ACHN (cell line): ENCODE data around the gene SPECC1L.

ENCODE experiments used
- DNase-seq: peaks from one replicate; pipeline ENCODE4 v3.0.0-alpha.2; 2015
- in situ Hi-C: cut with HindIII; loops from 2 replicates; pipeline ENCODE4 v1.10.0; 2017; ENCODE audit warnings: low sequenced_read_pairs, low pct_ligation_motif_present, low pct_unique_long_range_greater_than_20kb

The SPECC1L gene

DNA sequence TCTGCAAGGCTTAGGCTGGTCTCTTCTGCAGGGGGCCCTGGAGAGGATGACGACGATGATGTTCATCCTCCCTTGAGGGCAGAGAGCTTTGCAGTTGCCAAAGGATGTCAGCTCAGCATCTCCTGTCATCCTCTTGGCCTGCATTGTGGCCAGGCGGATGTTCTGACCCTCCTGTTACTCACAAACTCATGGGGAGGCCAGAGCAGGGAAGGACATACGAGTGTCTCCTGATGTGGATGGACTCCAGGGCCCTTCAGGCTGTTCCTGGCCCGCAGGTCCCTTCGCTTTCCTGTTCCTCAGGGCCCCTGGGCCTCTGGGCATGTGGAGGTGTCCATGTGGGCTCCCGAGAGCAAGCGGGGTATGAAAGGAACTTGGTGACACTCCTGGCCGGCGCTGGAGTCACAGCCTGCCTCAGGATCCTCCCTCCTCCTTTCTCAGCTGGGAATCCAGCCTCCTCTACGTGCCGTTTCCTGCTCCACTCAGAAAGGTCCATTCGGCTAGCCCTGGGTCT lies 165.3 kb downstream of the SPECC1L start:
- in situ Hi-C loops = no loop called here
- DNase-seq = no peak

DNA sequence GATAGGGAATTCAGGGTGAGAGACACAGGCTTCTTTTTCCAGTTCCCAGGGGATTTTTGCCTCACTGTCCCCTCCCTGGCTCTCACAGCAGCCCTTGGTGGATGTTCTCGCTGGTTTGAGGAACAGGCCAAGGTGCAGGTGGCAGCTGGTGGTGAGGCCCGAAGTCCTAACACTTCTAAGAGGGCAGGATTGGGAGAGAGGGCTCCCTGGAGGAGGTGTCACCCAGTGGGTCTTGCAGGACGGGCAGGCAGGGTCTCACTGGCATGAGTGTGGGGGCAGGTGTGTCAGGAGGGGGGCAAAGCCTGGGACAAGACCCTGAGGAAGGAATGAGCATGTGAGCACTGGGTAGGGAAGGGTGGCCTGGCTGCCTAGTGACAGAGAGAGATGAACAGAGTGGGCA lies 165.9 kb downstream of the SPECC1L start:
- DNase-seq = no peak
- in situ Hi-C loops = no loop called here

- in situ Hi-C loops = no loop called here
- no peak for DNase-seq
Observed at GRCh38 chr22:24437091-24437490, 166.5 kb downstream of the SPECC1L start.

GRCh38 chr22:24437741-24438328 lies 167.2 kb downstream of the SPECC1L start:
- in situ Hi-C loops = no loop called here
- DNase-seq = no peak

DNA sequence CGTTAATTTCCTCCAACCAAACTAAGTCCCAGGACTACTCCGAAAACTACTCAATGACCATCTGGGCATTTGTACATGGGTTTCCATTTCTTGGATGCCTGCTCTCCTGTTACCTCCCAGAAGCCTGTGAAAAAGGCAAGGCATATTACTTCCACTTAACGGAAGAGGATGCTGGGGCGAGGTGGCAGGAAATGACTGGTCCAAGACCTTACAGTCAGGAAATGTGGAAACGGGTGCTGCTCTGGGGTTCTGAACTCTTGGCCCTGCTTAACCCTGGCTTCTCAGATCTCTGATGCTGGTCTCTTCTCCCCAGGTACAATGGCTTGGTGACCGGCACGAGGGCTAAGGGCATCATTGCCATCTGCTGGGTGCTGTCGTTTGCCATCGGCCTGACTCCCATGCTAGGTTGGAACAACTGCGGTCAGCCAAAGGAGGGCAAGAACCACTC lies 169.7 kb downstream of the SPECC1L start:
- in situ Hi-C loops = no loop called here
- no peak for DNase-seq

DNA sequence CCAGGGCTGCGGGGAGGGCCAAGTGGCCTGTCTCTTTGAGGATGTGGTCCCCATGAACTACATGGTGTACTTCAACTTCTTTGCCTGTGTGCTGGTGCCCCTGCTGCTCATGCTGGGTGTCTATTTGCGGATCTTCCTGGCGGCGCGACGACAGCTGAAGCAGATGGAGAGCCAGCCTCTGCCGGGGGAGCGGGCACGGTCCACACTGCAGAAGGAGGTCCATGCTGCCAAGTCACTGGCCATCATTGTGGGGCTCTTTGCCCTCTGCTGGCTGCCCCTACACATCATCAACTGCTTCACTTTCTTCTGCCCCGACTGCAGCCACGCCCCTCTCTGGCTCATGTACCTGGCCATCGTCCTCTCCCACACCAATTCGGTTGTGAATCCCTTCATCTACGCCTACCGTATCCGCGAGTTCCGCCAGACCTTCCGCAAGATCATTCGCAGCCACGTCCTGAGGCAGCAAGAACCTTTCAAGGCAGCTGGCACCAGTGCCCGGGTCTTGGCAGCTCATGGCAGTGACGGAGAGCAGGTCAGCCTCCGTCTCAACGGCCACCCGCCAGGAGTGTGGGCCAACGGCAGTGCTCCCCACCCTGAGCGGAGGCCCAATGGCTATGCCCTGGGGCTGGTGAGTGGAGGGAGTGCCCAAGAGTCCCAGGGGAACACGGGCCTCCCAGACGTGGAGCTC lies 170.2 kb downstream of the SPECC1L start:
- no peak for DNase-seq

GRCh38 chr22:24441406-24442351 lies 171.0 kb downstream of the SPECC1L start:
- no peak for DNase-seq
- in situ Hi-C loops = no loop called here

More for the DNA sequence above, 170.2 kb downstream of the SPECC1L start:
- in situ Hi-C loops = no loop called here

DNA sequence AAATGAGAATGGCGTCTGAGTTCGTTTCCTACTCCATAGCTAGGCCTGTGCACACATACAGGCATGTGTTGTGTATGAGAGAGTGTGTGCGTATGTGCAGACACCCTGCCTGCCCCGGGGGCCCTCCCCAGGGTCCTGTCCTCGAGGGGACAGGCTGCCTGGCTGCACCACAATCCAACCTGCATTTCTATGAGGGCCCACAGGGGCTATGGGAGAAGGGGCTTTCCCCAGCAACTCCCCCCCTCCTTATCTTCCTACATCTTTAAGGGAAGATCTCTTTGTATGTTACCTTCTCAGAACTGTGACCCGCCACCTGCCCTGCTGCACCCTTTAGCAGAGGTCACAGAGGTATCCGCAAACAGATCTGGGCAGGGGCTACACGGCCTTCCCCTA lies 171.7 kb downstream of the SPECC1L start:
- in situ Hi-C loops = no loop called here

DNA sequence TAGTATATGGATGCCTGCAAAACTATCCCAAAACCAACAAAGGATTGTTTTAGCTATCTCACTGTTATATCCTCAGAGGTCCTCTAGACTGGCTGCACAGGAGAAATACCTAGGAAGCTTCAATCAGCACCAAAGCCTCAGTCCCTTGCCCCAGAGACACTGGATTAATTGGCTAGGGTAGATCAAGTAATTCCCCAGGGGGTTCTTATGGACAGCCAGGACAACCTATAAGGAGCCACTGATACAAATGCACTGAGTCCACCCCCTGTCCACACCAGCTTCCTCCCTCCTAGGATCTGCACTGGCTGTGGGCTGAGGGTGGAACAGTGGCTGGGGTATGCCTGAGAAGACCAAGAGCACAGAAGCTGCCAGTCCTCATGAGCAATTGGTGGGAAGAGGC lies 173.0 kb downstream of the SPECC1L start:
- in situ Hi-C loops = no loop called here
- no peak for DNase-seq

More for the DNA sequence above, 171.7 kb downstream of the SPECC1L start:
- no peak for DNase-seq

- no peak for DNase-seq
- in situ Hi-C loops = no loop called here
Observed at GRCh38 chr22:24444251-24444650, 173.6 kb downstream of the SPECC1L start.

GRCh38 chr22:24444729-24445466 lies 174.3 kb downstream of the SPECC1L start:
- in situ Hi-C loops = no loop called here
- no peak for DNase-seq

DNA sequence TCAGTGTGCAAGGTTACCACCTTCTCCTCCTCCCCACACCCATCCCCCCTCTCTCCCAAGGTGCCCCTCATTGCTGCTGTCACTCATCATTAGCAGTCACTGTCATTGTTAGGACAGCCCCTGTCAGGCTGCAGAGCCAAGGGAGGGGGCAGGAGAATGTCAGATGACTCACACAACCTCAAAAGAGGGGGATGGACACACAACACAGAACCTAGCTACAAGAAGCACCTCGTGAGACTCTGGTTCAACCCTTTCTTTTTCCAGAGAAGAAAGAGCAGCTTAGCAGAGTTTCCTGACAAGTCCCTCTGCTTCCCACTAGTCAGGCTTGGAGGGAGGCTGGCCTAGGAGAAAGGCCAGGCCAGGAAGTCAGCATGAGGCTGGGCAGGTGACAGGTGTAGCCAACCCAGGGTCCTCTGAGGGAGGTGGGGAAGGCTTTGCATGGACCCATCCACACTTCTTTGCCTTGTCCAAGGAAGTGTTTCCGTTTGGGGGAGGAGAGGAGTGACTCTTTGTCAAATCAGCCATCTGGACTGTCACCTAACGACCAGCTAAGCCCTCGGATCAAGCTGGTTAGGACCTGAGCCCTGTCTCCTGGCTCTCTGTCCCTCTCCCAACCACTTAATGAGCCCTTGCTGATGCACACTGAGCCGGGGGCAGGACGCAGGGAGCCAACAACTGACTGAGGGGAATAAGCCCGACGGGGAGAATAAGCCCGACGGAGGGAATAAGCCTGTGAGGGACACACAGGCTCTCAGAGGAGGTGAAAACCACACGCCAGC lies 175.0 kb downstream of the SPECC1L start:
- no peak for DNase-seq
- in situ Hi-C loops = no loop called here

- no peak for DNase-seq
- in situ Hi-C loops = no loop called here
Observed at GRCh38 chr22:24446260-24446611, 175.6 kb downstream of the SPECC1L start.

DNA sequence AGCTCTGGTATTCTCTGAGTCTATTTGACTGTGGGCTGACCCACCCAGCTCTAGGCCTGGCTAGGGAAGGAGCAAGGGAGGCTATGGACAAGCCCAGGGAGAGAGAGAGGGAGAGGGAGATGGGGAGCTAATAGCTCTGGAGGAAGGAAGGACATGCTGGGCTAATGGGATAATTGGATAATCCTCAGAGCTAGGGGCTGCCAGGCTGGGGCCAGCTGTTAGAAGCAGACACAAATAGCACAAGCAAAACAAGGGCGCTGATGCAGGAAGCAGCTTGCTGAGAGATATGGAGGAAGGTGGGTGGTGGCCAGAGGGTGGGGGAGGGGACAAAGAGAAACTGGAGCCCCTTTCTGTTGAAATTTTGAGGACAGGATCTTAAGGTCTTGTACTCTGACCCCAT lies 180.0 kb downstream of the SPECC1L start:
- in situ Hi-C loops = no loop called here
- DNase-seq = no peak

GRCh38 chr22:24451162-24451561 lies 180.5 kb downstream of the SPECC1L start:
- in situ Hi-C loops = no loop called here
- DNase-seq = no peak

DNA sequence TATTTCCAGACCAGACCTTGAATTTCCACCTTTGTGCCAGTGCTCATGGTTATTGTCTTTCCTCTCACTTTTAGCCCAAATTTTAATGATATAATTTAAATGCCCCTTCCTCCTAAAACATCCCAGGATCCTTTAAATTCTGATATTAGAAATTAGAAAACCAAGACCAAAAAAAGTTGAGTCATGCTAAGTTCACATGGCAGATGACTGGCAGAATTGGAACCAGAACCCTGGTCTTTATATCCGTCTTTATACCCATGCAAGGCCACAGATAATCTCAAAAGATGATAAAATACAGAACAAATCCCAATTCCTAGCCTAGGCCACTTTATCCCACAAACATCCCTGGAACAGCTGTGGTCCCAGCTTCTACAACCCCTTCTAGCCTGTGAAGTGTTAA lies 183.2 kb downstream of the SPECC1L start:
- in situ Hi-C loops = no loop called here
- no peak for DNase-seq

GRCh38 chr22:24455039-24455438 lies 184.4 kb downstream of the SPECC1L start:
- in situ Hi-C loops = no loop called here
- DNase-seq = no peak
